HG03571 (cell line): ENCODE results near the gene HDHD3.

Source experiments
- ATAC-seq: cut with Tn5 transposase; IDR thresholded peaks from one replicate; pipeline ENCODE4 v1.9.1; 2021; ENCODE audit not compliant: unreplicated experiment

HDHD3 gene

DNA sequence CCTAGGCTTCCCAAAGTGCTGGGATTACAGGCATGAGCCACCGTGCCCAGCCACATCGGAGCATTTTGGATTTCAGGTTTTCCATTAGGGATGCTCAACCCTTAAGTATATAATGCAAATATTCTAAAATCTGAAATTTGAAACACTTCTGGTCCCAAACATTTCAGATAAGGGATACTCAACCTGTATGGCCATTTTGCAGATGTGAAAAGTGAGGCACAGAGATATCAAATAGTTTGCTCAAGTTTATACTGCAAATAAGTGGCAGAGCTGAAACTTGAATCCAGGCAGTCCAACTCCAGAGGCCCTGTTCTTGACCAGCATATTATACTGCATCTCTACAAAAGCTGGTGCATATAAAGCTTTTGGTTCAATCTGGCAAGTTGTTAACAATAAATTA lies 39.1 kb downstream of the HDHD3 start:
- no peak for ATAC-seq

DNA sequence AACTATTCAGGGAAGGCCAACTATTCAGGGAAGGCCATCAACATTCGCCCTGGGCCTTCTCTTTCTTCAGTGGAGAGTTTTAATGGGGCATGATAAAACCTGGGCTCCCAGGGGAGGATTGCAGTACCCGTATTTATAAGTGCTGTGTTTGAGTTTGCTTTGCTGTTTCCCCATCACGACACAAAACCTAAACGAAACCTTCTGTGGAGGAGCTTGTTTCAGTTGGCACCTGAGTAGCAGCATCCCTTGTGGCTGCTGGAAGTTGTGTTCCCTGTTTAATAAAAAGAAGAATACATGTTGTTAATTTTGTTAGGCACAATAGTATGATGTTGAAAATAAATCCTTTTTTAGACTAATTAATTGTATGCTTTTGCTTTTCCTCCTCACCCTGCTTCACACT lies 45.0 kb downstream of the HDHD3 start:
- ATAC-seq = no peak

DNA sequence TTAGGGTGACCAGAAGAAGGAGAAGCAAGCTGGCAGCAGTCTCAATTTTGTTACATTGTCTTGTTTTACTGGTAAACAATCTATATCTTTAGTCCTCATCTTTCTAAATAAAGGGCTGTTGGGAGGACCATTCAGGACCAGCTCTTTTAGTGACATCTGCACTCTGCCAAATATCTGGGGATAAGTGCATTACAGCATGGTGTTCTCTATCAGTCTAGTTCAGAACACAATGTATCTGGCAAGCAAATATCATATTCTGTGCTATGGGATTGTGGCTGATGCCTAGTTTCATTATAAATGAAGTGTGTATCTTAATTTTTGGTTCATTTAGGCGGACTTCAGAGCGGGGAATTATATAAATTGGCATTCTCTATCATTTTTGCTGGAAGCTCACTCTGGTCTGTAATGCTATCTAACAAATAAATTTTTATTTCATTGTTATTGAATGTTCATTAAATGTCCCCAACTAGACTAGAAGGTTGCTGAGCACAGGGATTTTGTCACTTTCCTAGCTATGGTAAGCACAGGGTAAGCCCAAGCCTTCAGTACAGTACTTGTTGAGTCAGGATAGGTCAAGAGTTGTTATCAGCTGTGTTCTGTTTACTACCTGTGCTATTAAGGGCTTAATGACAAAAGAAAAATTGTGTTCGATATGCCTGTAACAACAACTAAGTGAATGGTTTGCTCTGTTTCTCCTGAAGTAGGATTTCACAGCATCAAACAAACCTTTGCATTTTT lies 48.6 kb downstream of the HDHD3 start:
- no peak for ATAC-seq

DNA sequence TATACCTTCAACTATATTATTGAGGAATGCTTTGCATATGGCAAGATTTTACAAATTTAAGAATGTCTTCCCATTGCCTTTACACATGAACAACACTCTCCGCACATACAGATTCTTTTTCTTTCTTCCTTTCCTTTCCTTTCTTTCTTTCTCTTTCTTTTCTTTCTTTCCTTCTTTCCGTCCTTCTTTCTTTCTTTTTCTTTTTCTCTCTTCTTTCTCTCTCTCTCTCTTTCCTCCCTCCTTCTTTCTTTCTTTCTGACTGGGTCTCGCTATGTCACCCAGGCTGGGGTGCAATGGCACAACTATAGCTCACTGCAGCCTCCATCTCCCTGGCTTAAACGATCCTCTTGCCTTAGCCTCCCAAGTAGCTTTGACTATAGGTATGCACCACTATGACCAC lies 50.6 kb downstream of the HDHD3 start:
- ATAC-seq = no peak
